ENCODE results near the gene NTM. TPM values are rescaled to one million over a fixed set of nuclear protein-coding genes. Genes with fewer than 3 reads are reported as not detected.

The NTM gene
- total and polyA plus RNA-seq, 2 donors from 2014 or later, result 0.92 to 10.3 TPM

DNA sequence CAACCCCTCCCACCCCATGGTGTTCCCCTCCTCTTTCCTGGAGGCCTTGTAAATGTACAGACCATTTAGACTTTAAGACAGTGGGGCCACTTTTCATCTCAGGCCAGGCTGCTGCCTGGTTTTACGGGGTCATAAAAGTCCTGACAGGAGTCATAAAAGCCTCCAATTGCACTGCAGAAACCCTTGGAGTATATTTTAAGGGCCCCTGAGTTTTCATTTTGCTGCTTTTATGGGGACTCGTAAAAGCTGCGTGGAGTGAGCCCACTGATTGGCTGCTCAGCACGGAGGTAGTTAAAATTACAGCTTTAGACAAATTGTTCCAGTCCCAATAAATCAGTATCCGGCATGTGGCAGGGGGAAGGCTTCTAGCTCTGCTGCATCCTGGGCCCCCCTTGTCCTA lies 627.6 kb downstream of the NTM start:
- Histone ChIP-seq H3K9ac (ENCODE audit: low read length in 3 of 3) (no peak overlapping the region), H3K27me3 (ENCODE audit: control insufficient read depth, insufficient read depth, low read length) (no peaks in the 10 kb centered on the region), H3K27ac (ENCODE audit: low read depth in 2 of 2, low read length in 2 of 2) (no peak overlapping the region), H3K9me3 (ENCODE audit: control insufficient read depth in 2 of 3, insufficient read depth in 1 of 3, low read length in 3 of 3) (peaks cover 0 to 12% (median 3%) of the 10 kb centered on the region in 3 donors), H3K4me3 (ENCODE audit: low read length in 3 of 3) (no peak overlapping the region), H3K4me1 (ENCODE audit: control insufficient read depth in 2 of 3, insufficient read depth in 2 of 3, low read depth in 1 of 3, low read length in 3 of 3) (peaks cover 0 to 9% (median 0%) of the 10 kb centered on the region in 3 donors), H3K36me3 (ENCODE audit: control insufficient read depth in 2 of 3, insufficient read depth in 3 of 3, low read length in 3 of 3) (no peaks in the 10 kb centered on the region)
- no peak for TF ChIP-seq CTCF (IDR thresholded peaks at IDR 0.05; ENCODE audit: borderline replicate concordance, extremely low read depth, insufficient read depth)
- intact Hi-C loops (cut with DNase I), result no loop called here
- FAIRE-seq (no peak), DNase-seq (peak in 4 of 5 donors; percentile 75 to 94 (median 84))

DNA sequence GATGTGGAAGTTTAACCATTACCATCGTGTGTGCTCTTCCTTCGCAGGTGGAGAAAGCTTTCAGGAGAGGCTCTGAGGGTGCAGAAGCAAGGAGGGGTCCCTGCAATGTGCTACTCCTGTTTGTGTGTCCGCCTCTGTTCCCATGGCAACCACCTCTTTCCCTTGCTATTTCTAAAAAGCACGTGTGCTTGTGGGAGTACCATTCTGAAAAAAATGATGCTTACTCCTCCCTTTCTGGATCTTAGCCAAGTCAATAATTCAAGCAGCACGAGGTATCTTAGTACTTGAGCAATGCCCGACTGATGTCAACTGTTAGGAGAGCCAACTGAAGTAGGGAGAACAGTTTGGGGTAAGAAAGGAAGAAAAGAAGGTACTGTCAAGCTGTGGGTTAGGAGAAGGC lies 628.7 kb downstream of the NTM start:
- Histone ChIP-seq H3K27me3 (ENCODE audit: control insufficient read depth, insufficient read depth, low read length) (no peaks in the 10 kb centered on the region), H3K9me3 (ENCODE audit: control insufficient read depth in 2 of 3, insufficient read depth in 1 of 3, low read length in 3 of 3) (peaks cover 0 to 12% (median 3%) of the 10 kb centered on the region in 3 donors), H3K4me1 (ENCODE audit: control insufficient read depth in 2 of 3, insufficient read depth in 2 of 3, low read depth in 1 of 3, low read length in 3 of 3) (peaks cover 0 to 9% (median 0%) of the 10 kb centered on the region in 3 donors), H3K36me3 (ENCODE audit: control insufficient read depth in 2 of 3, insufficient read depth in 3 of 3, low read length in 3 of 3) (no peaks in the 10 kb centered on the region), H3K9ac (ENCODE audit: low read length in 3 of 3) (no peak overlapping the region), H3K4me3 (ENCODE audit: low read length in 3 of 3) (no peak overlapping the region), H3K27ac (ENCODE audit: low read depth in 2 of 2, low read length in 2 of 2) (no peak overlapping the region)
- intact Hi-C loops (cut with DNase I), result no loop called here
- DNase-seq (peak in 4 of 5 donors; percentile 52 to 87 (median 74)), FAIRE-seq (no peak)
- no peak for TF ChIP-seq CTCF (IDR thresholded peaks at IDR 0.05; ENCODE audit: borderline replicate concordance, extremely low read depth, insufficient read depth)

DNA sequence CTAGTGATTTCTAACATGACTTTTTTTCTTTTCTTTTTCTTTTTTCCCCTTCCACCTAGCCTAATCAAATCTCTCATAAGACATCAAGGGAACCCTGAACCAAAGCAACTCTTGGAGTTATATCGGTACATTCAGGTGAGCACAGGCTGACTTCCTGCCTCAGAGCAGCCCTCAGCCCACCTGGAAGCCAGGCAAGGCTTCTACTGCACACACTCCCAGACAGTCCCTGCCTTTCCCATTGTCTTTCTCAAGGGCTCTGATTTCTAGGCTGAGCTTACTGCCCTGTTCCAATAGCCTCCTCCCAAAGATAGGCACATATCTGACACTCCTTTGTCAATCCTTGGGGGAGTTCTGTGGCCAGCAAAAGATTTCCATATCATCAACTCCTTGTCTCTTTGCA lies 629.5 kb downstream of the NTM start:
- Histone ChIP-seq H3K27me3 (ENCODE audit: control insufficient read depth, insufficient read depth, low read length) (no peaks in the 10 kb centered on the region), H3K9ac (ENCODE audit: low read length in 3 of 3) (no peak overlapping the region), H3K36me3 (ENCODE audit: control insufficient read depth in 2 of 3, insufficient read depth in 3 of 3, low read length in 3 of 3) (no peaks in the 10 kb centered on the region), H3K4me3 (ENCODE audit: low read length in 3 of 3) (no peak overlapping the region), H3K27ac (ENCODE audit: low read depth in 2 of 2, low read length in 2 of 2) (no peak overlapping the region), H3K4me1 (ENCODE audit: control insufficient read depth in 2 of 3, insufficient read depth in 2 of 3, low read depth in 1 of 3, low read length in 3 of 3) (peaks cover 0 to 9% (median 0%) of the 10 kb centered on the region in 3 donors), H3K9me3 (ENCODE audit: control insufficient read depth in 2 of 3, insufficient read depth in 1 of 3, low read length in 3 of 3) (peaks cover 0 to 12% (median 2%) of the 10 kb centered on the region in 3 donors)
- no peak for TF ChIP-seq CTCF (IDR thresholded peaks at IDR 0.05; ENCODE audit: borderline replicate concordance, extremely low read depth, insufficient read depth)
- intact Hi-C loops (cut with DNase I), result no loop called here
- FAIRE-seq (no peak), DNase-seq (no peak)

DNA sequence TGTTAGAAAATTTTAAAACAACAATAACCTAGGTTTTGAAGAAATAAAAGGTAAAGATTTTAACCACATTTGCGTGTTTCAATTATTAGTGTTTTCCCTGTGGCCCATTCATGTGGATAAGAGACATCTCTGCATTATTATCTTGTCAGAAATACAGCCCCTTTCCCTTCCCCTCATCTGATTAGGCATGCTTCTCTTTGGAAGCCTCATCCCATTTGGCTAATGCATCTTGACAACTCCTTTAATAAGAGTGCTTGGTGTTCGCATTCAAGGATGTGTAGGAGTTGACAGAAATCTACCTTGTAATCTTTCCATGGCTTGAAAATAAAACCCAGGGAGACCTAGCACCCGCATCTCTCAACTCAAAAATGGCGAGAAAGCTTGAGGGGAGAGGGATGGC lies 635.5 kb downstream of the NTM start:
- Histone ChIP-seq H3K4me3 (ENCODE audit: low read length in 3 of 3) (no peak overlapping the region), H3K27ac (ENCODE audit: low read depth in 2 of 2, low read length in 2 of 2) (no peak overlapping the region), H3K4me1 (ENCODE audit: control insufficient read depth in 2 of 3, insufficient read depth in 2 of 3, low read depth in 1 of 3, low read length in 3 of 3) (no peaks in the 10 kb centered on the region), H3K36me3 (ENCODE audit: control insufficient read depth in 2 of 3, insufficient read depth in 3 of 3, low read length in 3 of 3) (no peaks in the 10 kb centered on the region), H3K27me3 (ENCODE audit: control insufficient read depth, insufficient read depth, low read length) (no peaks in the 10 kb centered on the region), H3K9me3 (ENCODE audit: control insufficient read depth in 2 of 3, insufficient read depth in 1 of 3, low read length in 3 of 3) (no peaks in the 10 kb centered on the region), H3K9ac (ENCODE audit: low read length in 3 of 3) (no peak overlapping the region)
- no peak for TF ChIP-seq CTCF (IDR thresholded peaks at IDR 0.05; ENCODE audit: borderline replicate concordance, extremely low read depth, insufficient read depth)
- FAIRE-seq (no peak), DNase-seq (no peak)
- intact Hi-C loops (cut with DNase I), result no loop called here
